Measurements from ENCODE around the gene PBX4.
A peak's percentile ranks its signal among the peaks of the same experiment; 100 is the strongest.

Gene PBX4

GRCh38 chr19:19517235-19517619 is 101.3 kb downstream of the PBX4 start:
- DNase-seq: no peak

GRCh38 chr19:19515642-19516519 is 102.6 kb downstream of the PBX4 start, which contains the start of gene NDUFA13:
Gene NDUFA13 (plus strand): TSS chr19:19516225. CDS start chr19:19516239, 14 bp downstream.
- peak; percentile 29 for DNase-seq

GRCh38 chr19:19514881-19515641 is 103.4 kb downstream of the PBX4 start, which contains the start of gene TSSK6:
Gene TSSK6 (minus strand): TSS chr19:19515548. CDS start chr19:19515427, 121 bp downstream.
- no peak for DNase-seq

GRCh38 chr19:19514215-19514657 is 104.3 kb downstream of the PBX4 start:
- no peak for DNase-seq

GRCh38 chr19:19513682-19514081 is 104.8 kb downstream of the PBX4 start:
- no peak for DNase-seq

All from SIG-M5 (cell line).